ENCODE results near the gene AVP. TPM values are rescaled to one million over a fixed set of nuclear protein-coding genes. Genes with fewer than 3 reads are reported as not detected.

AVP gene
- total and polyA plus RNA-seq, 2 of the 13 experiments (the other 11 are each of a cell fraction or from before 2014, with no cell fraction given), result 0.12 TPM; not detected in 1

GRCh38 chr20:3102575-3103368 lies 18.2 kb upstream of the AVP start (continued):
- TF ChIP-seq ZNF280B (CRISPR knock-in tag; IDR thresholded peaks at IDR 0.05; ENCODE audit: borderline replicate concordance), result no peak; the same call in 1 of the 2 replicates
- peak; percentile 23; the same call in 1 of the 2 replicates for TF ChIP-seq PHF8 (CRISPR knock-in tag; IDR thresholded peaks at IDR 0.05)
- no peak for TF ChIP-seq ZNF253 (CRISPR knock-in tag; IDR thresholded peaks at IDR 0.05; ENCODE audit: borderline replicate concordance)
- no peak for TF ChIP-seq FOXP4 (CRISPR knock-in tag; IDR thresholded peaks at IDR 0.05)
- no peak for TF ChIP-seq ATF1 (CRISPR knock-in tag; IDR thresholded peaks at IDR 0.05)
- TF ChIP-seq ZSCAN20 (CRISPR knock-in tag; IDR thresholded peaks at IDR 0.05; ENCODE audit: borderline replicate concordance), result no peak
- TF ChIP-seq ISL2 (CRISPR knock-in tag; IDR thresholded peaks at IDR 0.05), result no peak
- no peak for TF ChIP-seq MBD4 (IDR thresholded peaks at IDR 0.05; ENCODE audit: borderline replicate concordance, low read length)
- no peak for TF ChIP-seq CBX2 (IDR thresholded peaks at IDR 0.05; ENCODE audit: low read depth, low read length)
- no peak for TF ChIP-seq CBX2 (CRISPR knock-in tag; IDR thresholded peaks at IDR 0.05; ENCODE audit: low read depth)
- TF ChIP-seq TOPORS (CRISPR knock-in tag; IDR thresholded peaks at IDR 0.05), result peak; percentile 14; the same call in 1 of the 2 replicates
- no peak for TF ChIP-seq ESRRA (CRISPR knock-in tag; IDR thresholded peaks at IDR 0.05; ENCODE audit: low read depth)
- no peak for TF ChIP-seq PRDM15 (CRISPR knock-in tag; IDR thresholded peaks at IDR 0.05)
- no peak for TF ChIP-seq ZC3H13 (CRISPR knock-in tag; IDR thresholded peaks at IDR 0.05)
- no peak for TF ChIP-seq PBX3 (CRISPR knock-in tag; IDR thresholded peaks at IDR 0.05; ENCODE audit: borderline replicate concordance)
- TF ChIP-seq ZNF232 (CRISPR knock-in tag; IDR thresholded peaks at IDR 0.05; ENCODE audit: borderline replicate concordance), result no peak
- no peak for TF ChIP-seq MXD3 (CRISPR knock-in tag; IDR thresholded peaks at IDR 0.05)
- 0 out of 2 replicates have a peak, but pooled peaks have one; percentile 8 for TF ChIP-seq ARID2 (CRISPR knock-in tag; IDR thresholded peaks at IDR 0.05; ENCODE audit: borderline replicate concordance)
- no peak for TF ChIP-seq HOXA3 (CRISPR knock-in tag; IDR thresholded peaks at IDR 0.05)
- no peak for TF ChIP-seq HNRNPLL (IDR thresholded peaks at IDR 0.05; ENCODE audit: low read depth, low read length, poor library complexity, severe bottlenecking)
- no peak for TF ChIP-seq ZNF672 (CRISPR knock-in tag; IDR thresholded peaks at IDR 0.05)

All from HepG2 (cell line).